ENCODE data around the gene YIF1A. TPM values are rescaled to one million over a fixed set of nuclear protein-coding genes. Genes with fewer than 3 reads are reported as not detected.

Gene YIF1A
- total and polyA plus RNA-seq, 9 donors = 45.3 to 58.9 (median 53.7) TPM

- Histone ChIP-seq H3K27me3 (ENCODE audit: control insufficient read depth, insufficient read depth, low read length) (peaks cover 5% of the 10 kb centered on the region), H3K4me3 (ENCODE audit: low read length) (no peak overlapping the region), H3K4me1 (ENCODE audit: control insufficient read depth, insufficient read depth, low read length) (peaks cover 56% of the 10 kb centered on the region), H3K36me3 (ENCODE audit: control insufficient read depth, insufficient read depth, low read length) (no peaks in the 10 kb centered on the region), H3K27ac (ENCODE audit: low read length) (peak overlapping the region; percentile 85), H3K9me3 (replicated peaks; ENCODE audit: control insufficient read depth, low read depth, low read length) (no peaks in the 10 kb centered on the region)
- WGBS (ENCODE audit: insufficient coverage) = under 1% methylated on average over 13 of the region's 14 CpGs
- peak; percentile 66 for DNase-seq
Observed at GRCh38 chr11:66317322-66317722, 28.4 kb upstream of the YIF1A start.

- Histone ChIP-seq H3K36me3 (ENCODE audit: control insufficient read depth, insufficient read depth, low read length) (no peaks in the 10 kb centered on the region), H3K27ac (ENCODE audit: low read length) (peak within 1 kb of the TSS; percentile 85), H3K9me3 (replicated peaks; ENCODE audit: control insufficient read depth, low read depth, low read length) (no peaks in the 10 kb centered on the region), H3K4me1 (ENCODE audit: control insufficient read depth, insufficient read depth, low read length) (peaks cover 59% of the 10 kb centered on the region), H3K27me3 (ENCODE audit: control insufficient read depth, insufficient read depth, low read length) (peaks cover 5% of the 10 kb centered on the region), H3K4me3 (ENCODE audit: low read length) (peak within 1 kb of the TSS; percentile 46)
- 3% methylated on average over 27 of the region's 29 CpGs for WGBS (ENCODE audit: insufficient coverage)
- peak; percentile 95 for DNase-seq
Observed at GRCh38 chr11:66316849-66317251, 27.9 kb upstream of the YIF1A start, which contains the start of gene CD248. TSS of gene CD248 (minus strand) at chr11:66317044. CDS start at chr11:66317027, 17 bp downstream.

GRCh38 chr11:66315921-66316811 is 27.2 kb upstream of the YIF1A start:
- H3K27me3 ChIP-seq (ENCODE audit: control insufficient read depth, insufficient read depth, low read length) = peaks cover 6% of the 10 kb centered on the region
- H3K27ac ChIP-seq (ENCODE audit: low read length) = peak overlapping the region; percentile 22
- no peaks in the 10 kb centered on the region for H3K36me3 ChIP-seq (ENCODE audit: control insufficient read depth, insufficient read depth, low read length)
- H3K4me1 ChIP-seq (ENCODE audit: control insufficient read depth, insufficient read depth, low read length) = peaks cover 65% of the 10 kb centered on the region
- WGBS (ENCODE audit: insufficient coverage) = 24% methylated on average over 49 of the region's 52 CpGs
- DNase-seq = no peak
- H3K4me3 ChIP-seq (ENCODE audit: low read length) = peak overlapping the region; percentile 46
- H3K9me3 ChIP-seq (replicated peaks; ENCODE audit: control insufficient read depth, low read depth, low read length) = no peaks in the 10 kb centered on the region

GRCh38 chr11:66315498-66315885 is 26.5 kb upstream of the YIF1A start:
- H3K9me3 ChIP-seq (replicated peaks; ENCODE audit: control insufficient read depth, low read depth, low read length) = no peaks in the 10 kb centered on the region
- peak overlapping the region; percentile 22 for H3K27ac ChIP-seq (ENCODE audit: low read length)
- DNase-seq = no peak
- H3K36me3 ChIP-seq (ENCODE audit: control insufficient read depth, insufficient read depth, low read length) = no peaks in the 10 kb centered on the region
- H3K4me3 ChIP-seq (ENCODE audit: low read length) = peak overlapping the region; percentile 46
- 69% methylated on average over 14 of the region's 14 CpGs for WGBS (ENCODE audit: insufficient coverage)
- peaks cover 65% of the 10 kb centered on the region for H3K4me1 ChIP-seq (ENCODE audit: control insufficient read depth, insufficient read depth, low read length)
- peaks cover 8% of the 10 kb centered on the region for H3K27me3 ChIP-seq (ENCODE audit: control insufficient read depth, insufficient read depth, low read length)

- peak; percentile 13 for DNase-seq
- peak overlapping the region; percentile 46 for H3K4me3 ChIP-seq (ENCODE audit: low read length)
- peak overlapping the region; percentile 97 for H3K27ac ChIP-seq (ENCODE audit: low read length)
- H3K9me3 ChIP-seq (replicated peaks; ENCODE audit: control insufficient read depth, low read depth, low read length) = no peaks in the 10 kb centered on the region
- peaks cover 65% of the 10 kb centered on the region for H3K4me1 ChIP-seq (ENCODE audit: control insufficient read depth, insufficient read depth, low read length)
- H3K27me3 ChIP-seq (ENCODE audit: control insufficient read depth, insufficient read depth, low read length) = peaks cover 13% of the 10 kb centered on the region
- 62% methylated on average over 17 of the region's 17 CpGs for WGBS (ENCODE audit: insufficient coverage)
- H3K36me3 ChIP-seq (ENCODE audit: control insufficient read depth, insufficient read depth, low read length) = no peaks in the 10 kb centered on the region
Observed at GRCh38 chr11:66314561-66315497, 25.9 kb upstream of the YIF1A start.

GRCh38 chr11:66314186-66314501 is 25.2 kb upstream of the YIF1A start:
- peaks cover 64% of the 10 kb centered on the region for H3K4me1 ChIP-seq (ENCODE audit: control insufficient read depth, insufficient read depth, low read length)
- no CpG with 5 or more reads among the region's 1 CpG for WGBS (ENCODE audit: insufficient coverage)
- H3K9me3 ChIP-seq (replicated peaks; ENCODE audit: control insufficient read depth, low read depth, low read length) = no peaks in the 10 kb centered on the region
- DNase-seq = no peak
- peaks cover 15% of the 10 kb centered on the region for H3K27me3 ChIP-seq (ENCODE audit: control insufficient read depth, insufficient read depth, low read length)
- no peaks in the 10 kb centered on the region for H3K36me3 ChIP-seq (ENCODE audit: control insufficient read depth, insufficient read depth, low read length)
- H3K27ac ChIP-seq (ENCODE audit: low read length) = peak overlapping the region; percentile 97
- peak overlapping the region; percentile 46 for H3K4me3 ChIP-seq (ENCODE audit: low read length)

- Histone ChIP-seq H3K27me3 (ENCODE audit: control insufficient read depth, insufficient read depth, low read length) (peaks cover 15% of the 10 kb centered on the region), H3K36me3 (ENCODE audit: control insufficient read depth, insufficient read depth, low read length) (no peaks in the 10 kb centered on the region), H3K4me3 (ENCODE audit: low read length) (peak overlapping the region; percentile 46), H3K4me1 (ENCODE audit: control insufficient read depth, insufficient read depth, low read length) (peaks cover 58% of the 10 kb centered on the region), H3K9me3 (replicated peaks; ENCODE audit: control insufficient read depth, low read depth, low read length) (no peaks in the 10 kb centered on the region), H3K27ac (ENCODE audit: low read length) (peak overlapping the region; percentile 97)
- DNase-seq = peak; percentile 93
- WGBS (ENCODE audit: insufficient coverage) = 11% methylated on average over 29 of the region's 38 CpGs
Observed at GRCh38 chr11:66313321-66314185, 24.6 kb upstream of the YIF1A start.

- DNase-seq = peak; percentile 99
- Histone ChIP-seq H3K4me3 (ENCODE audit: low read length) (peak overlapping the region; percentile 62), H3K4me1 (ENCODE audit: control insufficient read depth, insufficient read depth, low read length) (peaks cover 50% of the 10 kb centered on the region), H3K9me3 (replicated peaks; ENCODE audit: control insufficient read depth, low read depth, low read length) (no peaks in the 10 kb centered on the region), H3K36me3 (ENCODE audit: control insufficient read depth, insufficient read depth, low read length) (no peaks in the 10 kb centered on the region), H3K27me3 (ENCODE audit: control insufficient read depth, insufficient read depth, low read length) (peaks cover 15% of the 10 kb centered on the region), H3K27ac (ENCODE audit: low read length) (peak overlapping the region; percentile 97)
- 1% methylated on average over 47 of the region's 52 CpGs for WGBS (ENCODE audit: insufficient coverage)
Observed at GRCh38 chr11:66312549-66313320, 23.8 kb upstream of the YIF1A start.

- H3K4me1 ChIP-seq (ENCODE audit: control insufficient read depth, insufficient read depth, low read length) = peaks cover 43% of the 10 kb centered on the region
- H3K9me3 ChIP-seq (replicated peaks; ENCODE audit: control insufficient read depth, low read depth, low read length) = no peaks in the 10 kb centered on the region
- WGBS (ENCODE audit: insufficient coverage) = under 1% methylated on average over 44 of the region's 44 CpGs
- peak overlapping the region; percentile 62 for H3K4me3 ChIP-seq (ENCODE audit: low read length)
- peak overlapping the region; percentile 97 for H3K27ac ChIP-seq (ENCODE audit: low read length)
- peak; percentile 95 for DNase-seq
- H3K27me3 ChIP-seq (ENCODE audit: control insufficient read depth, insufficient read depth, low read length) = peaks cover 19% of the 10 kb centered on the region
- H3K36me3 ChIP-seq (ENCODE audit: control insufficient read depth, insufficient read depth, low read length) = no peaks in the 10 kb centered on the region
Observed at GRCh38 chr11:66311965-66312548, 23.1 kb upstream of the YIF1A start.
